ENCODE data around the gene TTBK2. TPM values are rescaled to one million over a fixed set of nuclear protein-coding genes. Genes with fewer than 3 reads are reported as not detected.

The TTBK2 gene
- total and polyA plus RNA-seq, 4 donors = 1.0 to 6.4 (median 4.3) TPM

GRCh38 chr15:42730135-42730534 lies 190.4 kb downstream of the TTBK2 start:
- DNase-seq (ENCODE audit: low spot score) = no peak
- TF ChIP-seq ZBTB33 (IDR thresholded peaks at IDR 0.05) = no peak
- no peak for TF ChIP-seq HNF4A (conservative IDR thresholded peaks at IDR 0.05)
- no peak for TF ChIP-seq CTCF (IDR thresholded peaks at IDR 0.05; ENCODE audit: low read depth, low read length, missing input control)
- TF ChIP-seq EGR1 (IDR thresholded peaks at IDR 0.05; ENCODE audit: low read depth in 2 of 2) = no peak
- TF ChIP-seq NR2F2 (IDR thresholded peaks at IDR 0.05) = no peak
- TF ChIP-seq MAX (IDR thresholded peaks at IDR 0.05) = no peak
- no peak for TF ChIP-seq YY1 (IDR thresholded peaks at IDR 0.05)
- no peak for TF ChIP-seq HNF4G (IDR thresholded peaks at IDR 0.05)
- TF ChIP-seq JUND (IDR thresholded peaks at IDR 0.05) = no peak
- TF ChIP-seq REST (IDR thresholded peaks at IDR 0.05) = no peak
- no peak for TF ChIP-seq ATF3 (IDR thresholded peaks at IDR 0.05)
- no peak for TF ChIP-seq GABPA (IDR thresholded peaks at IDR 0.05 in 1 of 2, conservative IDR thresholded peaks at IDR 0.05 in 1 of 2)
- no peak for TF ChIP-seq RXRA (IDR thresholded peaks at IDR 0.05)
- TF ChIP-seq SP1 (IDR thresholded peaks at IDR 0.05) = no peak
- TF ChIP-seq TAF1 (conservative IDR thresholded peaks at IDR 0.05) = no peak
- no peak for TF ChIP-seq FOXA1 (IDR thresholded peaks at IDR 0.05)
- H3K4me1 ChIP-seq (ENCODE audit: control insufficient read depth in 4 of 4, insufficient read depth in 4 of 4, low read length in 3 of 4) = peaks cover 0 to 2% (median 0%) of the 10 kb centered on the region in 4 donors
- H3K27ac ChIP-seq (ENCODE audit: low read depth in 1 of 2, low read length in 2 of 2) = no peak overlapping the region
- no peak overlapping the region for H3K4me3 ChIP-seq (ENCODE audit: low read depth in 1 of 3, low read length in 3 of 3)
- no peak overlapping the region for H3K9ac ChIP-seq (ENCODE audit: low read depth in 1 of 2, low read length in 2 of 2)
- no peaks in the 10 kb centered on the region for H3K9me3 ChIP-seq (ENCODE audit: control insufficient read depth in 4 of 4, low read length in 3 of 4)
- H3K36me3 ChIP-seq (ENCODE audit: control insufficient read depth in 4 of 4, insufficient read depth in 3 of 4, low read depth in 1 of 4, low read length in 3 of 4) = peaks cover 12 to 94% (median 57%) of the 10 kb centered on the region in 4 donors
- H3K27me3 ChIP-seq (ENCODE audit: control insufficient read depth in 4 of 4, insufficient read depth in 4 of 4, low read length in 3 of 4) = no peaks in the 10 kb centered on the region
- 88% methylated on average over 8 of the region's 8 CpGs for WGBS

GRCh38 chr15:42729409-42729808 lies 191.2 kb downstream of the TTBK2 start:
- TF ChIP-seq HNF4G (IDR thresholded peaks at IDR 0.05) = no peak
- TF ChIP-seq ATF3 (IDR thresholded peaks at IDR 0.05) = no peak
- TF ChIP-seq ZBTB33 (IDR thresholded peaks at IDR 0.05) = no peak
- no peak for TF ChIP-seq TAF1 (conservative IDR thresholded peaks at IDR 0.05)
- no peak for TF ChIP-seq SP1 (IDR thresholded peaks at IDR 0.05)
- no peak for TF ChIP-seq REST (IDR thresholded peaks at IDR 0.05)
- TF ChIP-seq EGR1 (IDR thresholded peaks at IDR 0.05; ENCODE audit: low read depth in 2 of 2) = no peak
- TF ChIP-seq RXRA (IDR thresholded peaks at IDR 0.05) = no peak
- TF ChIP-seq MAX (IDR thresholded peaks at IDR 0.05) = no peak
- DNase-seq (ENCODE audit: low spot score) = no peak
- Histone ChIP-seq H3K9ac (ENCODE audit: low read depth in 1 of 2, low read length in 2 of 2) (no peak overlapping the region), H3K9me3 (ENCODE audit: control insufficient read depth in 4 of 4, low read length in 3 of 4) (no peaks in the 10 kb centered on the region), H3K4me3 (ENCODE audit: low read depth in 1 of 3, low read length in 3 of 3) (no peak overlapping the region), H3K27me3 (ENCODE audit: control insufficient read depth in 4 of 4, insufficient read depth in 4 of 4, low read length in 3 of 4) (no peaks in the 10 kb centered on the region), H3K27ac (ENCODE audit: low read depth in 1 of 2, low read length in 2 of 2) (no peak overlapping the region), H3K36me3 (ENCODE audit: control insufficient read depth in 4 of 4, insufficient read depth in 3 of 4, low read depth in 1 of 4, low read length in 3 of 4) (peaks cover 12 to 95% (median 63%) of the 10 kb centered on the region in 4 donors), H3K4me1 (ENCODE audit: control insufficient read depth in 4 of 4, insufficient read depth in 4 of 4, low read length in 3 of 4) (no peaks in the 10 kb centered on the region)
- WGBS = 94% methylated on average over 7 of the region's 7 CpGs

Data from liver (tissue), 9 donors.